Adrenal gland (tissue), 5 donors: ENCODE measurements around the gene ALX3.

Source experiments
- POLR2A ChIP-seq, 2 donors: fragments of 450-650 bp; IDR thresholded peaks; one replicate each; pipeline ENCODE4 v1.6.1; 2017; ENCODE audit warnings: antibody characterized with exemption in 2 of 2, mild to moderate bottlenecking in 2 of 2, moderate library complexity in 1 of 2
- TF ChIP-seq, protein P1 (sequence below), 6 experiments: fragments of 450-650 bp in 4 of 6; fragments of 200-600 bp in 2 of 6; sonication (generic) in 1 of 6; IDR thresholded peaks; 1 replicate in 5 of 6; 2 replicates in 1 of 6; pipeline versions ENCODE4 v1.5.1 to v1.8.0; 2016 to 2021; ENCODE audit warnings: antibody characterized with exemption in 6 of 6, mild to moderate bottlenecking in 2 of 6, moderate library complexity in 1 of 6
- donor health status: DM: no; HTN: no; CAD: no.

DNA sequence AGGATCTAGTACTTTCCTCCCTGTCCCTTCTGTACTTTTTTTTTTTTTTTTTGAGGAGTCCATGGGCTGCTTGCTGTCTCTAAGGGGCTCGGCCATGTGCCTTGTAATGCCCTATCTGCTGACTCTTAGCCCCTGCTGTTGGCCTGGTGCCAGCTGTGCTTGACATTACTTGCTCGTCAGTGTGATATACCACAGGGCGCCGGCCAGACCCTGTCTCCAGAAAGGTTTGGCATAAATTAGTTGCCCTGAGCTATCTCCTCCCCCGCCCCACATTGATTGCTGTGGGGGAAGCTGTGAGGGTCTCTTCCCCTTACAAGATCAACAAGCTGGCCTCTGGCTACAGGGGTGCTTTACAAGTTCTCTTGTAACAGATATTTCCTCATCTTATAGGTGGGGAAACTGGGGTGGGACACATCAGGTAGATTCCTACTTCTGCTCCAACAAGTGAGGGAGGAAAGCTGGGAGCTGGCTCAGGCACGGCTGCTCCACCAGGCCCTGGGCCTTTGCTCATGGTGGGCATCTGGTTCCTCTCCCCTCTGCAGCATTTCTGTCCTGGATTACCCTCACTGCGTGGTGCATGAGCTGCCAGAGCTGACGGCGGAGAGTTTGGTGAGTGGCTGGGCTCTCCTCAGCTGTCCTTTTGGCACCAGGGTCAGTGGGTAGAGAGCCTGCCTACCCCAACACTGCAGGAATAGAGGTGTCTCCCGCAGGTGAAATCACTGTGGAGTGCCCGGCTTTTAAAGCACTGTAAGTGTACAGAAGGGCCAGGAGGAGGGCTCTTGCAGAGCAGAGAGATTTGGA, 20.5 kb downstream of the ALX3 start:
- TF ChIP-seq, protein P1, sequence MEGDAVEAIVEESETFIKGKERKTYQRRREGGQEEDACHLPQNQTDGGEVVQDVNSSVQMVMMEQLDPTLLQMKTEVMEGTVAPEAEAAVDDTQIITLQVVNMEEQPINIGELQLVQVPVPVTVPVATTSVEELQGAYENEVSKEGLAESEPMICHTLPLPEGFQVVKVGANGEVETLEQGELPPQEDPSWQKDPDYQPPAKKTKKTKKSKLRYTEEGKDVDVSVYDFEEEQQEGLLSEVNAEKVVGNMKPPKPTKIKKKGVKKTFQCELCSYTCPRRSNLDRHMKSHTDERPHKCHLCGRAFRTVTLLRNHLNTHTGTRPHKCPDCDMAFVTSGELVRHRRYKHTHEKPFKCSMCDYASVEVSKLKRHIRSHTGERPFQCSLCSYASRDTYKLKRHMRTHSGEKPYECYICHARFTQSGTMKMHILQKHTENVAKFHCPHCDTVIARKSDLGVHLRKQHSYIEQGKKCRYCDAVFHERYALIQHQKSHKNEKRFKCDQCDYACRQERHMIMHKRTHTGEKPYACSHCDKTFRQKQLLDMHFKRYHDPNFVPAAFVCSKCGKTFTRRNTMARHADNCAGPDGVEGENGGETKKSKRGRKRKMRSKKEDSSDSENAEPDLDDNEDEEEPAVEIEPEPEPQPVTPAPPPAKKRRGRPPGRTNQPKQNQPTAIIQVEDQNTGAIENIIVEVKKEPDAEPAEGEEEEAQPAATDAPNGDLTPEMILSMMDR (IDR thresholded peaks at IDR 0.05): no peak
- no peak for TF ChIP-seq POLR2A (IDR thresholded peaks at IDR 0.05)
